ENCODE measurements around the gene TNFAIP1.
A peak's percentile ranks its signal among the peaks of the same experiment; 100 is the strongest.
"Not testable (repeated sequence)": the region's sequence is repeated elsewhere in the genome, so short reads cannot be mapped to it uniquely, and the experiment has no call there.

The TNFAIP1 gene

GRCh38 chr17:28335201-28335958 lies at the start of gene TNFAIP1, which contains the start of gene IFT20:
Gene TNFAIP1 (plus strand): TSS chr17:28335761. CDS start chr17:28339522, 3,761 bp downstream.
Gene IFT20 (minus strand): TSS chr17:28335472. CDS start chr17:28331985, 3,487 bp downstream.
- peak; percentile 99 for DNase-seq

- DNase-seq, result no peak
Measured at GRCh38 chr17:28285965-28286364, 49.6 kb upstream of the TNFAIP1 start.

GRCh38 chr17:28290703-28291102 lies 44.9 kb upstream of the TNFAIP1 start:
- DNase-seq, result no peak

- DNase-seq, result no peak
Measured at GRCh38 chr17:28291780-28292330, 43.7 kb upstream of the TNFAIP1 start.

GRCh38 chr17:28292878-28293277 lies 42.7 kb upstream of the TNFAIP1 start:
- DNase-seq, result not testable (repeated sequence)

- DNase-seq, result no peak
Measured at GRCh38 chr17:28293994-28294393, 41.6 kb upstream of the TNFAIP1 start.

GRCh38 chr17:28295677-28296578 lies 39.6 kb upstream of the TNFAIP1 start:
- DNase-seq, result no peak

GRCh38 chr17:28298449-28298848 lies 37.1 kb upstream of the TNFAIP1 start:
- no peak for DNase-seq

- no peak for DNase-seq
Measured at GRCh38 chr17:28306954-28307401, 28.6 kb upstream of the TNFAIP1 start.

- no peak for DNase-seq
Measured at GRCh38 chr17:28313841-28314240, 21.7 kb upstream of the TNFAIP1 start.

- DNase-seq, result no peak
Measured at GRCh38 chr17:28315846-28316705, 19.5 kb upstream of the TNFAIP1 start.

GRCh38 chr17:28317099-28317965 lies 18.2 kb upstream of the TNFAIP1 start:
- no peak for DNase-seq

- no peak for DNase-seq
Measured at GRCh38 chr17:28317966-28318758, 17.4 kb upstream of the TNFAIP1 start.

GRCh38 chr17:28318759-28319597 lies 16.6 kb upstream of the TNFAIP1 start, which contains the start of gene TMEM97:
Gene TMEM97 (plus strand): TSS chr17:28319200. CDS start chr17:28319240, 40 bp downstream.
- DNase-seq, result peak; percentile 98

- no peak for DNase-seq
Measured at GRCh38 chr17:28319598-28319935, 16.0 kb upstream of the TNFAIP1 start.

- no peak for DNase-seq
Measured at GRCh38 chr17:28320215-28321061, 15.1 kb upstream of the TNFAIP1 start.

- DNase-seq, result no peak
Measured at GRCh38 chr17:28324267-28324745, 11.3 kb upstream of the TNFAIP1 start.

- no peak for DNase-seq
Measured at GRCh38 chr17:28324781-28325180, 10.8 kb upstream of the TNFAIP1 start.
